ENCODE measurements around the gene COL1A1. TPM values are rescaled to one million over a fixed set of nuclear protein-coding genes. Genes with fewer than 3 reads are reported as not detected.

COL1A1 gene
- total RNA-seq, 1 experiment from 2014 or later, result 104 TPM

GRCh38 chr17:50188531-50188920 lies 12.9 kb downstream of the COL1A1 start:
- H3K79me1 ChIP-seq (ENCODE audit: insufficient read depth, low read depth, low read length, poor library complexity, severe bottlenecking), result no peaks in the 10 kb centered on the region
- H3K27me3 ChIP-seq (ENCODE audit: insufficient read depth, low read length), result no peaks in the 10 kb centered on the region
- no peak for DNase-seq
- H3K18ac ChIP-seq (ENCODE audit: insufficient read length, low read depth, low read length), result no peak overlapping the region
- no peak overlapping the region for H2AK5ac ChIP-seq (ENCODE audit: insufficient read length, low read length)
- no peaks in the 10 kb centered on the region; the same call in 1 of the 2 replicates for H3K4me1 ChIP-seq (ENCODE audit: insufficient read depth, low read length)
- no peak overlapping the region for H3K9ac ChIP-seq (ENCODE audit: extremely low read depth, insufficient read length, low read length)
- H3K27ac ChIP-seq (ENCODE audit: insufficient read length, low read depth, low read length), result no peak overlapping the region
- H3K36me3 Mint-ChIP-seq (ENCODE audit: insufficient read depth in 1 of 3, low read depth in 3 of 3), result peaks cover 5 to 74% (median 70%) of the 10 kb centered on the region in 3 experiments; a peak in 6 of 7 replicates
- H3K4me3 Mint-ChIP-seq, result no peak overlapping the region; a peak in 1 of 5 replicates
- peaks cover 15 to 18% of the 10 kb centered on the region in 2 experiments for H3K4me1 Mint-ChIP-seq
- no peak for TF ChIP-seq CTCF (conservative IDR thresholded peaks at IDR 0.05)
- H4K20me1 ChIP-seq (ENCODE audit: control insufficient read depth, insufficient read depth, insufficient read length), result no peaks in the 10 kb centered on the region
- no peak overlapping the region for H2AFZ ChIP-seq (ENCODE audit: low read length)
- no peak overlapping the region for H2BK120ac ChIP-seq (ENCODE audit: low read depth, low read length, poor library complexity, severe bottlenecking)
- H3K23ac ChIP-seq (ENCODE audit: insufficient read length, low read depth, low read length), result no peak overlapping the region
- H3K79me2 ChIP-seq (ENCODE audit: insufficient read depth, low read length), result no peaks in the 10 kb centered on the region
- no CpG with 5 or more reads among the region's 13 CpGs for WGBS (ENCODE audit: extremely low coverage, insufficient read length, low lambda C conversion rate)
- no peaks in the 10 kb centered on the region for H3K9me3 Mint-ChIP-seq
- no peak overlapping the region for H3K4ac ChIP-seq (ENCODE audit: low read depth, low read length)
- H3K56ac ChIP-seq (ENCODE audit: insufficient read length, low read depth, low read length), result no peak overlapping the region
- H3T11ph ChIP-seq (ENCODE audit: low read length), result no peak overlapping the region
- H3K14ac ChIP-seq (ENCODE audit: insufficient read depth, low read length), result no peak overlapping the region; the same call in 1 of the 2 replicates
- no peak overlapping the region for H4K5ac ChIP-seq (ENCODE audit: insufficient read length, low read depth, low read length)
- H2BK5ac ChIP-seq (ENCODE audit: insufficient read length, low read length), result no peak overlapping the region
- H3K27ac Mint-ChIP-seq, result peak overlapping the region in 1 of 3 experiments; percentile 10; a peak in 1 of 7 replicates
- no peaks in the 10 kb centered on the region for H3K27me3 Mint-ChIP-seq (ENCODE audit: low read depth)
- no peak overlapping the region for H2BK20ac ChIP-seq (ENCODE audit: low read depth, low read length, poor library complexity, severe bottlenecking)
- no peak overlapping the region for H4K91ac ChIP-seq (ENCODE audit: insufficient read length, low read depth, low read length)
- no peaks in the 10 kb centered on the region for H3K9me3 ChIP-seq (ENCODE audit: control insufficient read depth, low read depth, low read length)
- H2BK15ac ChIP-seq (ENCODE audit: low read depth, low read length), result no peak overlapping the region
- no peak overlapping the region for H3K4me2 ChIP-seq (ENCODE audit: insufficient read depth, insufficient read length, low read length)
- no peak overlapping the region for H4K8ac ChIP-seq (replicated peaks; ENCODE audit: insufficient read length, low read depth, low read length)
- H2BK12ac ChIP-seq (ENCODE audit: insufficient read length, low read depth, low read length), result no peak overlapping the region
- H3K23me2 ChIP-seq (ENCODE audit: insufficient read length, low read depth, low read length, poor library complexity, severe bottlenecking), result no peaks in the 10 kb centered on the region

All from H9 (cell line).